Trophoblast cell (in vitro differentiated cells and primary cell): Measurements from ENCODE around the gene TLR9.

Experiments
- DNase-seq, 2 donors: peaks; one replicate each; pipeline ENCODE4 v3.0.0-alpha.2; 2016
- H2AFZ ChIP-seq: 2 replicates; pipeline ENCODE4 v1.6.1; 2013; ENCODE audit warnings: low read length, moderate library complexity, mild to moderate bottlenecking; ENCODE audit not compliant: insufficient read depth, poor library complexity
- H2AK5ac ChIP-seq: 2 replicates; pipeline ENCODE4 v1.6.1; 2013; ENCODE audit warnings: mild to moderate bottlenecking, low read length
- H2BK120ac ChIP-seq: 2 replicates; pipeline ENCODE4 v1.6.1; 2013; ENCODE audit warnings: low read length, mild to moderate bottlenecking, moderate library complexity; ENCODE audit not compliant: insufficient read depth, poor library complexity
- H2BK12ac ChIP-seq: 2 replicates; pipeline ENCODE4 v1.6.1; 2013; ENCODE audit warnings: mild to moderate bottlenecking, low read length, moderate library complexity
- H2BK5ac ChIP-seq: 2 replicates; pipeline ENCODE4 v1.6.1; 2013; ENCODE audit warnings: low read length, low read depth, moderate library complexity, mild to moderate bottlenecking; ENCODE audit not compliant: poor library complexity
- H3K14ac ChIP-seq: 2 replicates; pipeline ENCODE4 v1.6.1; 2013; ENCODE audit warnings: mild to moderate bottlenecking, low read length
- H3K18ac ChIP-seq: 2 replicates; pipeline ENCODE4 v1.6.1; 2013; ENCODE audit warnings: mild to moderate bottlenecking, low read length
- H3K23ac ChIP-seq: 2 replicates; pipeline ENCODE4 v1.6.1; 2013; ENCODE audit warnings: low read length
- H3K27ac ChIP-seq: 2 replicates; pipeline ENCODE4 v1.5.1; 2013; ENCODE audit warnings: low read depth, mild to moderate bottlenecking, inconsistent platforms, low read length, moderate library complexity
- H3K27me3 ChIP-seq: 2 replicates; pipeline ENCODE4 v1.6.1; 2013; ENCODE audit warnings: inconsistent platforms, mild to moderate bottlenecking, low read length, moderate library complexity; ENCODE audit not compliant: insufficient read depth
- H3K36me3 ChIP-seq, 2 experiments: 1 replicate in 1 of 2; 2 replicates in 1 of 2; pipeline ENCODE4 v1.6.1; 2013; ENCODE audit warnings: low read length in 2 of 2, mild to moderate bottlenecking in 2 of 2, moderate library complexity in 1 of 2; ENCODE audit not compliant: insufficient read depth in 2 of 2, control insufficient read depth in 1 of 2
- H3K4ac ChIP-seq: 2 replicates; pipeline ENCODE4 v1.6.1; 2013; ENCODE audit warnings: low read depth, mild to moderate bottlenecking, low read length, moderate library complexity
- H3K4me1 ChIP-seq, 2 experiments: 1 replicate in 1 of 2; 2 replicates in 1 of 2; pipeline ENCODE4 v1.6.1; 2013; ENCODE audit warnings: low read length in 2 of 2, mild to moderate bottlenecking in 2 of 2, moderate library complexity in 1 of 2; ENCODE audit not compliant: insufficient read depth in 2 of 2, control insufficient read depth in 1 of 2
- H3K4me2 ChIP-seq: 2 replicates; pipeline ENCODE4 v1.6.1; 2013; ENCODE audit warnings: inconsistent platforms, mild to moderate bottlenecking, low read length, moderate library complexity
- H3K4me3 ChIP-seq: 2 replicates; pipeline ENCODE4 v1.5.1; 2013; ENCODE audit warnings: mild to moderate bottlenecking, low read depth, low read length, inconsistent platforms
- H3K79me1 ChIP-seq: one replicate; pipeline ENCODE4 v1.6.1; 2013; ENCODE audit warnings: low read length
- H3K79me2 ChIP-seq: 2 replicates; pipeline ENCODE4 v1.6.1; 2013; ENCODE audit warnings: low read length, mild to moderate bottlenecking; ENCODE audit not compliant: control insufficient read depth, insufficient read depth, poor library complexity
- H3K9ac ChIP-seq: 2 replicates; pipeline ENCODE4 v1.6.1; 2013; ENCODE audit warnings: mild to moderate bottlenecking, low read length
- H3K9me3 ChIP-seq: 2 replicates; pipeline ENCODE4 v1.6.1; 2013; ENCODE audit warnings: low read depth, mild to moderate bottlenecking, control low read depth, inconsistent platforms, low read length; ENCODE audit not compliant: insufficient read depth
- H4K12ac ChIP-seq: 2 replicates; pipeline ENCODE4 v1.6.1; 2013; ENCODE audit warnings: low read depth, mild to moderate bottlenecking, low read length, moderate library complexity
- H4K8ac ChIP-seq: 2 replicates; pipeline ENCODE4 v1.6.1; 2013; ENCODE audit warnings: low read depth, mild to moderate bottlenecking, low read length, moderate library complexity
- H4K91ac ChIP-seq: one replicate; pipeline ENCODE4 v1.6.1; 2013; ENCODE audit warnings: low read depth, mild to moderate bottlenecking, low read length, moderate library complexity
- WGBS: extraction: QIAGEN DNeasy Blood & Tissue Kit; methylation state at CpG from one replicate; pipeline ENCODE4 v1.1.7; 2013; ENCODE audit warnings: missing lambda C conversion rate; ENCODE audit not compliant: insufficient read length, insufficient coverage; ENCODE audit errors: extremely low coverage; 5-methylcytosine and 5-hydroxymethylcytosine counted together

TLR9 gene

DNA sequence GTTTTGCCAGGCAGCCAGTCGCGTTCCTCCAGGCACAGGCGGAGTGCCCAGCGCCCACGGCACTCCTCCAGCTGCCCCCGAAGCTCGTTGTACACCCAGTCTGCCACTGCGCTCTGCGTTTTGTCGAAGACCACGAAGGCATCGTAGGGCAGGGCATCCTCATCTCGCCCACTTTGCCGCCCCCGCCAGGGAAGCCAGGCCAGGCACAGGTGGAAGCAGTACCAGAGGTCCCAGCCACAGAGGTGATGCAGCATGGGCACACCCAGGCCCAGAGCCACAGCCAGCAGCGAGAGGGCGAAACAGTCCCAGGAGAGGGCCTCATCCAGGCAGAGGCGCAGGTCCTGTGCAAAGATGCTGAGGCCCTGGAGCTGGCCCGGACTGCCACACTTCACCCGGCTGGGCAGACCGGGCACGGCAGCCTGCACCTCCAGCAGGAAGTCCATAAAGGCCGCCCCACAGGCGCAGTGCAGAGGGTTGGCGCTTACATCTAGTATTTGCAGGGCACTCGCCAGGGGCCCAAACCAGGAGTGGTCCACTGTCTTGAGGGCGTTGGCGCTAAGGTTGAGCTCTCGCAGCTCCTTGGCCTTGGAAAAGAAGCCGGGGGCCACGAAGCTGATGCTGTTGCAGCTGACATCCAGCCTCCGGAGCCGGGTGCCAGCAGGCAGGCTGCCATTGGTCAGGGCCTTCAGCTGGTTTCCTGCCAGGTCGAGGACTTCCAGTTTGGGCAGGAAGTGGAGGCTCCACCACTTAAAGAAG lies 3.7 kb downstream of the TLR9 start:
- Histone ChIP-seq H4K12ac (no peak overlapping the region), H4K8ac (no peak overlapping the region), H2BK5ac (no peak overlapping the region), H3K9me3 (no peaks in the 10 kb centered on the region), H3K4me1 (peaks cover 22 to 34% of the 10 kb centered on the region in 2 experiments), H3K23ac (no peak overlapping the region), H2BK120ac (no peak overlapping the region), H3K27me3 (no peaks in the 10 kb centered on the region), H2BK12ac (peak overlapping the region; percentile 12), H3K4ac (no peak overlapping the region), H2AFZ (no peak overlapping the region), H3K27ac (no peak overlapping the region), H3K79me1 (peaks cover 8% of the 10 kb centered on the region), H3K9ac (no peak overlapping the region), H2AK5ac (peak overlapping the region; percentile 17), H3K4me2 (no peak overlapping the region), H3K79me2 (no peaks in the 10 kb centered on the region), H3K18ac (no peak overlapping the region), H3K14ac (no peak overlapping the region), H4K91ac (no peak overlapping the region), H3K36me3 (no peaks in the 10 kb centered on the region), H3K4me3 (no peak overlapping the region)
- DNase-seq: no peak
- WGBS: no CpG with 5 or more reads among the region's 34 CpGs

DNA sequence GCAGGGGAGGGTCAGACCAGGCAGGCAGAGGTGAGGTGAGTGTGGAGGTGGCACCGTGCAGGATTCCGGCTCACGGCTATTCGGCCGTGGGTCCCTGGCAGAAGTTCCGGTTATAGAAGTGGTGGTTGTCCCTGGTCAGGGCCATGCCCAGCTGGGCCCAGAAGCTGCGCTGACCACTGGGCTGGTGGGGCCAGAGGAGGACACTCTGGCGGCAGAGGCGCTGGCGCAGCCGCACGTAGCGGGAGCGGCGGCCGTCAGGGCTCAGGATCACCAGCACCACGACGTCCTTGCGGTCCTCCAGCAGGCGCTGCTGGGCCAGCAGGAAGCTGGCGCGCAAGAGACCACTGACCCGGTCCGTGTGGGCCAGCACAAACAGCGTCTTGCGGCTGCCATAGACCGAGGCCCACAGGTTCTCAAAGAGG lies 4.3 kb downstream of the TLR9 start:
- H3K18ac ChIP-seq: no peak overlapping the region
- H2AFZ ChIP-seq: no peak overlapping the region
- WGBS: no CpG with 5 or more reads among the region's 27 CpGs
- H4K12ac ChIP-seq: no peak overlapping the region
- no peaks in the 10 kb centered on the region for H3K79me2 ChIP-seq
- H2BK12ac ChIP-seq: peak overlapping the region; percentile 12
- H3K4me2 ChIP-seq: no peak overlapping the region
- H3K79me1 ChIP-seq: peaks cover 8% of the 10 kb centered on the region
- H2BK120ac ChIP-seq: no peak overlapping the region
- no peak overlapping the region for H3K23ac ChIP-seq
- peak overlapping the region; percentile 17 for H2AK5ac ChIP-seq
- no peak overlapping the region for H3K14ac ChIP-seq
- no peak overlapping the region for H3K4me3 ChIP-seq
- H2BK5ac ChIP-seq: no peak overlapping the region
- peaks cover 22 to 37% of the 10 kb centered on the region in 2 experiments for H3K4me1 ChIP-seq
- DNase-seq: no peak
- H3K36me3 ChIP-seq: no peaks in the 10 kb centered on the region
- no peaks in the 10 kb centered on the region for H3K27me3 ChIP-seq
- no peak overlapping the region for H3K27ac ChIP-seq
- H4K91ac ChIP-seq: no peak overlapping the region
- H3K9me3 ChIP-seq: no peaks in the 10 kb centered on the region
- no peak overlapping the region for H3K4ac ChIP-seq
- H4K8ac ChIP-seq: no peak overlapping the region
- H3K9ac ChIP-seq: no peak overlapping the region

DNA sequence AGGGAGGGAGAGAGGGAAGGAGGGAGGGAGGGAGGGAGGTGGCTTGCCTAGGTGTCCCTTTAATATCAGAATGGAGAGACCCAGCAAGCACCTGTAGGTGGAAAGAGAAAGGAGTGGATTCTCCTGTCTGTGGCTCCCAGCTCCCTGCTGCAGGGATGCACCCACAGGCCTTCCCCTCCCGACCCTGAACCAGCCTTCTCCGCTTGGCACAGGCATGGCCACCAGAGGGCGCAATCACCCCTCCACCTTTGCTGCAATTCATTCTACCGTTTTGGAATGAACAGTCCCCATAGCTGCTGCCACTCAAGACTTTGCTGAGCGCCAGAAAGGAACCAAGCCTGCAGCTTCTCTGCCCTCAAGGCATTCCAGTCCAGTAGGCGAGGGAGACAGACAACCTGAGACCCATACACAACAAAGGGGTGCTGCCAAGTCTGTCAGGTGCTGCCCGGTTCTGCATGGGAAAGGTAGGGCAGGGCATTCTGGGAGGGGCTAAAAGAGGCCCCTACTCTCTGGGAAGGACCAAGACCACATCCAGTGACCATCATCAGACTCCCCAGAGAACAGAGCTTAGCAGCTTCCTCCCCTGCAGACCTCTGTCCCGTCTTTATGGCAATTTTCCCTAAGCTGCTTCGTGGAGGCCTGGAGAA lies 4.9 kb downstream of the TLR9 start:
- Histone ChIP-seq H3K27ac (no peak overlapping the region), H3K14ac (no peak overlapping the region), H3K18ac (no peak overlapping the region), H4K8ac (no peak overlapping the region), H3K79me2 (no peaks in the 10 kb centered on the region), H4K91ac (no peak overlapping the region), H3K9me3 (peaks cover under 1% of the 10 kb centered on the region), H2AK5ac (no peak overlapping the region), H3K36me3 (peaks cover 2% of the 10 kb centered on the region in 2 experiments), H4K12ac (no peak overlapping the region), H3K9ac (no peak overlapping the region), H2AFZ (no peak overlapping the region), H3K79me1 (peaks cover 8% of the 10 kb centered on the region), H3K4me1 (peaks cover 22 to 37% of the 10 kb centered on the region in 2 experiments), H3K4ac (no peak overlapping the region), H3K27me3 (no peaks in the 10 kb centered on the region), H3K4me2 (no peak overlapping the region), H2BK120ac (no peak overlapping the region), H2BK12ac (no peak overlapping the region), H2BK5ac (no peak overlapping the region), H3K4me3 (no peak overlapping the region), H3K23ac (no peak overlapping the region)
- WGBS: no CpG with 5 or more reads among the region's 9 CpGs
- DNase-seq: peak; percentile 75 to 89

DNA sequence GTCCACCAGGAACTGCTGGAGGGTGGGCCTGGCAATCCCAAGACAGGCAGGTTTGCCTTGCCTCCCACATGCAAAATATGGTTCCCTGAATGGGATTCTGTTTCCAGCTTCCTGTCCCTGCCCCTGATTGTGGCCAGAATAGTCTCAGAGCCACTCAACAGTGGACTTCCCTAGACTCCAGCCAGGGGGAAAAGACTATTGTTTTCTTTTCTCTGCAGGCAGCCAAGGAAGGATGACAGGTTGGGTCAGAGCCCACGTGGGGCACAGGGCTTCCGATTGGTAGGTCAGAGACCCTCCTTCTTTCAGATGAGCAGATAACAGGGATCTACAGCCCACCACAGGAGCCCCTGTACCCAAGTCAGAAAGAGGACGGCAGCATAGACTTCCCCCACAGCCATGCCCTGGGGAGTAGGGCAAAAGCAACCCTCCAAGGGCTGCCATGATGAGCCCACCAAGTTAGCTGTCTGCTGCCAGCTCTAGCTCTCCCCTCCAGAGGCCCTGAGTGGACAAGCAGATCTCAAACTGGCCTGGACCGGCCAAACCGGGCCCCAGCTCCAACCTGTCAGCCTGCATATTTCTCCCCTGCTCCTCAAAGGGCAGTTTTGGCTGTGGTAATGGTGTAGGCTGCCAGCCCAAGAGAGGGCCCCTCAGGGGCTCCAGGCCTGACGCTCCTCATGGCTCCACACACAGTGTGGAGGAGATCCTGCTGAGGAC lies 6.4 kb downstream of the TLR9 start:
- Histone ChIP-seq H4K91ac (peak overlapping the region; percentile 79), H3K23ac (no peak overlapping the region), H3K4ac (no peak overlapping the region), H3K4me2 (peak overlapping the region; percentile 28), H2BK12ac (peak overlapping the region; percentile 51), H3K14ac (peak overlapping the region; percentile 36), H3K18ac (peak overlapping the region; percentile 51), H2AK5ac (peak overlapping the region; percentile 50), H2BK120ac (peak overlapping the region; percentile 67), H2BK5ac (peak overlapping the region; percentile 58), H3K27me3 (no peaks in the 10 kb centered on the region), H3K27ac (peak overlapping the region; percentile 71), H2AFZ (peak overlapping the region; percentile 24), H3K9ac (no peak overlapping the region), H3K4me1 (peaks cover 22 to 37% of the 10 kb centered on the region in 2 experiments), H3K79me2 (no peaks in the 10 kb centered on the region), H4K8ac (peak overlapping the region; percentile 15), H3K79me1 (peaks cover 8% of the 10 kb centered on the region), H4K12ac (no peak overlapping the region), H3K36me3 (peaks cover 15 to 16% of the 10 kb centered on the region in 2 experiments), H3K4me3 (no peak overlapping the region), H3K9me3 (peaks cover 3% of the 10 kb centered on the region)
- no CpG with 5 or more reads among the region's 6 CpGs for WGBS
- peak; percentile 86 to 92 for DNase-seq
